ENCODE results near the gene DNAJB8. TPM values are rescaled to one million over a fixed set of nuclear protein-coding genes. Genes with fewer than 3 reads are reported as not detected.

The DNAJB8 gene
- total and polyA plus RNA-seq, 9 of the 15 experiments (the other 6 are each of a cell fraction or from before 2014, with no cell fraction given): not detected

DNA sequence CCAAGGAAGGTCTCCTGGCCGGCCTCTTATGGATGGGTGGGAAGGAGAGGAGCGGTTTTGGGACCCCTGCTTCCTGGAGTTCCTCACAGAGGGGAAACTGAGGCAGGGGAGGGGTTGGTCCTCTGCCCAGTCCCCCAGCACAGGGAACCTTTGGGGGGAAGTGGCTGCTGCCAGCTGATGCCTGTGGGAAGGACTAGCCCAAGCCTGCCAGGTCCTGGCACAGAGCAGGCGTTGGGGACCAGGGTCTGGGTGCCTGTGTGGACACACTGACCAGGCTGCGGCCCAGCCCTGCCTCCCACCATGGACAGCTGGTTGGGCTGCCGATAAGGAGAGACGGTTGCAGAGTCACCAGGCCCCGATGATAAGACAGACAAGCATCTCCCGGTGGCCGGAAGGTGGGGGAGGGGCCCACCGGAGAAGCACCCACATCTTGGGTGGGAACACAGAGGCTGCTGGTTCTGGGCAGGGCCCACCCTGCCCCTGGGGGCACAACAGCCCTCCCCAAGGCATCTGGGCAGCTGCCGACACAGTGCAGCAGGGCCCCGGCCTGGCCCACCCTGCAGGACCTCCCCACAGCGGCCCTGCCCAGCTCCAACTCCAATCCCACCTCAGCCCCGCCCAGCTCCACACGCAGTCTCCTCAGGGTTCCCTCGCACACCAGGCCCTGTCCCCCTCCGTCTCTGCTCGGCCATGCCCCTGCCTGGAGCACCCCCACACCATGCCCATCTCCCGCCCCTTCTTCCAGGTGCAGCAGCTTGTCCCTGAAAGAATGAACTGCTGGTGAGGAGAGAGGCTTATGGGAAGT is 50.7 kb downstream of the DNAJB8 start (continued):
- TF ChIP-seq ZNF561 (CRISPR knock-in tag; conservative IDR thresholded peaks at IDR 0.05): no peak; the same call in 1 of the 2 replicates

DNA sequence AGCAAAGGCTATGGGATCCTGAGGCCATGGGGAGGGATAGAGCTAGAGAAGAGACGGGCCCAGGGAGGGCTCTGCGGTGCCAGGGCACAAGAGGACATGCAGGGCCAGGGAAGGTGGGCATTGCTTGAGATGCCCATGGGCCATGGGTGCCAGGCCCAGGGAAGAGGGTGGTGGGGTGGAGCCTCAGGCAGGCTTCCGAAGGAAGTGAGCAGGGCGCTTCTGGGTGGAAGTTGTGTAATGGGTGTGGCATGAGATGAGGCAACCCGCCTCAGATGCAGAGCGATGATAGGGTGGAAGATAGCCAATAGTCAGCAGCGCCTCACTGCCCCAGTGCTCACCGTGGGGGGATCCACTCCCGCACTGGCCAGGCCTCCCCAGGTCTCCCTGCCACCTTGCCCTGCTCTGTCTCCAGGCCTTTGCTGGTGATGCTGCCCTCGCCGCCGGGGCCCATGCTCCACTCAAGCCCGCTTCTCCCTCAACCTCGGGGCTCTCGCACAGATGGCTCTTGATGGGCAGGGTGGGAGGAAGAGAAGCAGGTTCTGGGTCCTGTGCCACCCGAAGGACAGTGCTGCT is 51.4 kb downstream of the DNAJB8 start:
- DNase-seq (ENCODE audit: extremely low read depth in 1 of 4, low spot score in 3 of 4): peak; percentile 73 to 85 (median 76)
- WGBS (ENCODE audit: insufficient coverage, low coverage, missing lambda C conversion rate): 3% methylated on average over 11 of the region's 16 CpGs
- Histone ChIP-seq H4K20me1 (replicated peaks; ENCODE audit: control insufficient read depth, insufficient read depth, low read length) (no peaks in the 10 kb centered on the region), H3K4me1 (replicated peaks in 1 of 2; ENCODE audit: control insufficient read depth in 2 of 2, insufficient read depth in 2 of 2, low read length in 2 of 2) (peaks cover 83 to 91% of the 10 kb centered on the region in 2 experiments), H3K9ac (ENCODE audit: insufficient read depth in 1 of 2, low read depth in 2 of 2, low read length in 2 of 2) (peak overlapping the region; percentile 91 to 92), H3K27ac (ENCODE audit: extremely low read depth, low read depth, low read length) (peak overlapping the region; percentile 99), H3K9me3 (replicated peaks; ENCODE audit: control insufficient read depth, insufficient read depth, low read depth, low read length) (peaks cover 2% of the 10 kb centered on the region; the same call in 1 of the 2 replicates), H3K36me3 (ENCODE audit: control insufficient read depth, insufficient read depth, low read length) (peaks cover 3% of the 10 kb centered on the region; the same call in 1 of the 3 replicates), H3K4me2 (ENCODE audit: insufficient read depth, low read length) (peak overlapping the region; percentile 88), H3K9me1 (ENCODE audit: control insufficient read depth, insufficient read depth, low read length) (no peaks in the 10 kb centered on the region), H3K27me3 (ENCODE audit: control insufficient read depth in 2 of 2, insufficient read depth in 2 of 2, low read length in 2 of 2) (no peaks in the 10 kb centered on the region), H2AFZ (ENCODE audit: low read depth, low read length) (no peak overlapping the region), H3K4me3 (peak overlapping the region; percentile 35), H3K79me2 (ENCODE audit: control insufficient read depth, insufficient read depth, low read length) (peaks cover 62% of the 10 kb centered on the region)
- ChIA-PET POLR2A (interaction anchor here (0.7 to 1.3 kb wide), 3 partner anchors 19 to 364 kb away, joined by 3 to 7 read pairs (median 4); no protein-coding TSS in a partner anchor), CTCF (ENCODE audit: low intra/inter-chr PET ratio) (interaction anchor here (0.9 kb wide), 1 partner anchor 11 kb away, joined by 3 read pairs; no protein-coding TSS in a partner anchor)
- BruUV-seq (replicated peaks): TSS peak; percentile 73
- intact Hi-C loops (cut with micrococcal nuclease): no loop called here
- peak; percentile 47 for ATAC-seq
- peak; percentile 80 for FAIRE-seq
- in situ Hi-C loops (cut with MboI): no loop called here
- TF ChIP-seq RFX5 (IDR thresholded peaks at IDR 0.05; ENCODE audit: low read depth, low read length) (no peak), TBP (optimal IDR thresholded peaks at IDR 0.05; ENCODE audit: low read depth, low read length) (peak; percentile 44), ZNF263 (CRISPR knock-in tag; IDR thresholded peaks at IDR 0.05; ENCODE audit: borderline replicate concordance) (no peak), POLR2B (IDR thresholded peaks at IDR 0.05; ENCODE audit: low read depth, partially characterized antibody) (peak; percentile 65), DPF2 (IDR thresholded peaks at IDR 0.05) (no peak), SIN3B (IDR thresholded peaks at IDR 0.05; ENCODE audit: low read depth) (no peak), BCL6 (CRISPR knock-in tag; IDR thresholded peaks at IDR 0.05) (no peak), ZNF695 (CRISPR knock-in tag; IDR thresholded peaks at IDR 0.05) (no peak), TOE1 (IDR thresholded peaks at IDR 0.05; ENCODE audit: borderline replicate concordance) (no peak), TOE1 (CRISPR knock-in tag; IDR thresholded peaks at IDR 0.05; ENCODE audit: borderline replicate concordance, low read depth) (no peak), MTA3 (IDR thresholded peaks at IDR 0.05; ENCODE audit: borderline replicate concordance) (peak; percentile 31), SREBF1 (IDR thresholded peaks at IDR 0.05; ENCODE audit: borderline replicate concordance, low read depth, low read length) (no peak), ETV6 (IDR thresholded peaks at IDR 0.05; ENCODE audit: borderline replicate concordance in 1 of 2, low read depth in 2 of 2, low read length in 1 of 2) (peak; percentile 71 to 79; a peak in 3 of 4 replicates), ETV6 (CRISPR knock-in tag; IDR thresholded peaks at IDR 0.05; ENCODE audit: borderline replicate concordance) (no peak), RBM22 (IDR thresholded peaks at IDR 0.05; ENCODE audit: low read depth, low read length, poor library complexity, severe bottlenecking) (peak; percentile 11), POU5F1 (IDR thresholded peaks at IDR 0.05; ENCODE audit: borderline replicate concordance, low read depth, low read length, partially characterized antibody) (no peak), TEAD4 (IDR thresholded peaks at IDR 0.05; ENCODE audit: low read length) (0 out of 2 replicates have a peak, but pooled peaks have one; percentile 4), TEAD4 (CRISPR knock-in tag; IDR thresholded peaks at IDR 0.05; ENCODE audit: borderline replicate concordance) (no peak), ZNF449 (CRISPR knock-in tag; IDR thresholded peaks at IDR 0.05) (no peak)

Measured in K562 (cell line).